PC-9 (cell line): ENCODE results near the gene SAA1.

Source experiments
- EZH2 ChIP-seq: fragments of 200-600 bp; sonication (generic); IDR thresholded peaks from 2 replicates; pipeline ENCODE4 v1.8.0; 2017; ENCODE audit warnings: antibody characterized with exemption, low read depth
- TF ChIP-seq, protein P1 (sequence below): fragments of 200-600 bp; sonication (generic); conservative IDR thresholded peaks from 2 replicates; pipeline ENCODE4 v1.6.1; 2017; ENCODE audit warnings: mixed run types, antibody characterized with exemption, mild to moderate bottlenecking, moderate library complexity

DNA sequence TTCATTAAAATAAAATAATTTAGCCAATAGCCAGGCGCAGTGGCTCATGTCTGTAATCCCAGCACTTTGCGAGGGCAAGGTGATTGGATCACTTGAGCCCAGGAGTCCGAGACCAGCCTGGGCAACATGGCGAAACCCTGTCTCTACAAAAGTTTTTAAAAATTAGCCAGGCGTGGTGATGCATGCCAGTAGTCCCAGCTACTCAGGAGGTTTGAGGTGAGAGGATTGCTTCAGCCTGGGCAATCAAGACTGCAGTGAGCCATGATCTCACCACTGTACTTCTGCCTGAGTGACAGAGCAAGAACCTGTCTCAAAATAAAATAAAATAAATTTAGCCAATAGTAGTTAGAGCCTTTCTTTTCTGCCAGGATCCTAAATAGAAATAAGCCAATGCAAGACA lies 43.6 kb downstream of the SAA1 start:
- TF ChIP-seq, protein P1, sequence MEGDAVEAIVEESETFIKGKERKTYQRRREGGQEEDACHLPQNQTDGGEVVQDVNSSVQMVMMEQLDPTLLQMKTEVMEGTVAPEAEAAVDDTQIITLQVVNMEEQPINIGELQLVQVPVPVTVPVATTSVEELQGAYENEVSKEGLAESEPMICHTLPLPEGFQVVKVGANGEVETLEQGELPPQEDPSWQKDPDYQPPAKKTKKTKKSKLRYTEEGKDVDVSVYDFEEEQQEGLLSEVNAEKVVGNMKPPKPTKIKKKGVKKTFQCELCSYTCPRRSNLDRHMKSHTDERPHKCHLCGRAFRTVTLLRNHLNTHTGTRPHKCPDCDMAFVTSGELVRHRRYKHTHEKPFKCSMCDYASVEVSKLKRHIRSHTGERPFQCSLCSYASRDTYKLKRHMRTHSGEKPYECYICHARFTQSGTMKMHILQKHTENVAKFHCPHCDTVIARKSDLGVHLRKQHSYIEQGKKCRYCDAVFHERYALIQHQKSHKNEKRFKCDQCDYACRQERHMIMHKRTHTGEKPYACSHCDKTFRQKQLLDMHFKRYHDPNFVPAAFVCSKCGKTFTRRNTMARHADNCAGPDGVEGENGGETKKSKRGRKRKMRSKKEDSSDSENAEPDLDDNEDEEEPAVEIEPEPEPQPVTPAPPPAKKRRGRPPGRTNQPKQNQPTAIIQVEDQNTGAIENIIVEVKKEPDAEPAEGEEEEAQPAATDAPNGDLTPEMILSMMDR: no peak
- no peak for TF ChIP-seq EZH2
